Skin epidermis (tissue), 12 donors: ENCODE measurements around the gene OR10J4.

ENCODE experiments used
- H3K27ac ChIP-seq, 21 experiments: fragments of 200-600 bp; sonication (generic) in 11 of 21; one replicate each; pipeline ENCODE4 v1.5.0; 2020; ENCODE audit warnings: mild to moderate bottlenecking in 3 of 21, inconsistent platforms in 2 of 21, moderate library complexity in 2 of 21
- H3K4me3 ChIP-seq, 7 experiments: fragments of 200-600 bp; sonication (generic) in 2 of 7; one replicate each; pipeline ENCODE4 v1.5.0; 2020; ENCODE audit warnings: inconsistent platforms in 2 of 7, mild to moderate bottlenecking in 2 of 7, moderate library complexity in 1 of 7

The OR10J4 gene

DNA sequence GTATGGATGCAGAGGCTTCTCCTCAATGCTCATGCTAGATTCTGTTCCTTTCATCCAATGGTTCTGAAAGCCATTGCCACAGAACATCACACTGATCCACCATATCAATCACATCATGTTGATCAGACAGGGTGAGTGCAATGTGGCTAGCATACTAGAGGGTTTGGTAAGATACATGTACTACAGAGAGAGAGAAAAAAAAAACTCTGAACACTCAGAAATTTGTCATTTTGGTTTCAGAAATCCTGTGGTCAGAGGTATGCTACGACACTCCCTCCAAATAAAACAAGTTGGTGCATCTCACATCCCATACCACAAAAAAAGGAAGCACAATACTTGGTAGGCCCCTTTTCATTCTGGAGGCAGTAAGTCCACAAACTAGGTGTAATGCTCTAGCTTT, 42.9 kb downstream of the OR10J4 start:
- Histone ChIP-seq H3K4me3 (no peak overlapping the region), H3K27ac (no peak overlapping the region)
